HG03354 (cell line): ENCODE data around the gene CNIH3.

Experiments used
- ATAC-seq: cut with Tn5 transposase; IDR thresholded peaks from one replicate; pipeline ENCODE4 v1.9.1; 2021; ENCODE audit warnings: mild to moderate bottlenecking; ENCODE audit not compliant: unreplicated experiment, poor library complexity, severe bottlenecking

The CNIH3 gene

GRCh38 chr1:224734261-224734935 lies 118.3 kb downstream of the CNIH3 start:
- no peak for ATAC-seq

- ATAC-seq, result no peak
These were observed 119.0 kb downstream of the CNIH3 start for GRCh38 chr1:224735159-224735558.

- ATAC-seq, result peak; percentile 54
These were observed 120.7 kb downstream of the CNIH3 start for GRCh38 chr1:224736619-224737352.

GRCh38 chr1:224737353-224737727 lies 121.2 kb downstream of the CNIH3 start:
- no peak for ATAC-seq

- ATAC-seq, result peak; percentile 7
These were observed 123.3 kb downstream of the CNIH3 start for GRCh38 chr1:224739303-224739996.

- ATAC-seq, result peak; percentile 82
These were observed 124.0 kb downstream of the CNIH3 start for GRCh38 chr1:224739997-224740684.

GRCh38 chr1:224740685-224741052 lies 124.6 kb downstream of the CNIH3 start:
- ATAC-seq, result no peak

- ATAC-seq, result no peak
These were observed 126.2 kb downstream of the CNIH3 start for GRCh38 chr1:224742349-224742748.

- ATAC-seq, result no peak
These were observed 127.6 kb downstream of the CNIH3 start for GRCh38 chr1:224743608-224744164.

GRCh38 chr1:224744521-224744920 lies 128.4 kb downstream of the CNIH3 start:
- ATAC-seq, result no peak

- no peak for ATAC-seq
These were observed 129.3 kb downstream of the CNIH3 start for GRCh38 chr1:224745394-224745793.

GRCh38 chr1:224745924-224746323 lies 129.8 kb downstream of the CNIH3 start:
- ATAC-seq, result peak; percentile 58

GRCh38 chr1:224747578-224747977 lies 131.5 kb downstream of the CNIH3 start:
- peak; percentile 53 for ATAC-seq

GRCh38 chr1:224749916-224750315 lies 133.8 kb downstream of the CNIH3 start:
- ATAC-seq, result no peak

GRCh38 chr1:224751624-224752311 lies 135.7 kb downstream of the CNIH3 start:
- ATAC-seq, result no peak

- ATAC-seq, result no peak
These were observed 137.4 kb downstream of the CNIH3 start for GRCh38 chr1:224753491-224753890.

GRCh38 chr1:224755586-224755985 lies 139.5 kb downstream of the CNIH3 start:
- ATAC-seq, result no peak

GRCh38 chr1:224757508-224757907 lies 141.4 kb downstream of the CNIH3 start:
- no peak for ATAC-seq

- ATAC-seq, result no peak
These were observed 143.0 kb downstream of the CNIH3 start for GRCh38 chr1:224759135-224759534.
